Measurements from ENCODE around the gene CNNM2.

The CNNM2 gene

GRCh38 chr10:102878629-102879028 is 39.5 kb upstream of the CNNM2 start:
- DNase-seq (ENCODE audit: low read depth) = no peak
- H3K4me3 ChIP-seq (replicated peaks; ENCODE audit: low read depth, low read length) = no peak overlapping the region
- no peak for TF ChIP-seq CTCF (IDR thresholded peaks at IDR 0.05; ENCODE audit: low read length, missing control alignments)

- TF ChIP-seq CTCF (IDR thresholded peaks at IDR 0.05; ENCODE audit: low read length, missing control alignments) = no peak
- no peak overlapping the region for H3K4me3 ChIP-seq (replicated peaks; ENCODE audit: low read depth, low read length)
- DNase-seq (ENCODE audit: low read depth) = no peak
These were observed 37.8 kb upstream of the CNNM2 start for GRCh38 chr10:102880256-102880655.

GRCh38 chr10:102888048-102888447 is 30.0 kb upstream of the CNNM2 start:
- TF ChIP-seq CTCF (IDR thresholded peaks at IDR 0.05; ENCODE audit: low read length, missing control alignments) = no peak
- H3K4me3 ChIP-seq (replicated peaks; ENCODE audit: low read depth, low read length) = no peak overlapping the region
- DNase-seq (ENCODE audit: low read depth) = no peak

GRCh38 chr10:102894466-102895213 is 23.5 kb upstream of the CNNM2 start:
- TF ChIP-seq CTCF (IDR thresholded peaks at IDR 0.05; ENCODE audit: low read length, missing control alignments) = no peak
- H3K4me3 ChIP-seq (replicated peaks; ENCODE audit: low read depth, low read length) = no peak overlapping the region
- no peak for DNase-seq (ENCODE audit: low read depth)

GRCh38 chr10:102900006-102900405 is 18.1 kb upstream of the CNNM2 start:
- H3K4me3 ChIP-seq (replicated peaks; ENCODE audit: low read depth, low read length) = no peak overlapping the region
- TF ChIP-seq CTCF (IDR thresholded peaks at IDR 0.05; ENCODE audit: low read length, missing control alignments) = no peak
- DNase-seq (ENCODE audit: low read depth) = no peak

- TF ChIP-seq CTCF (IDR thresholded peaks at IDR 0.05; ENCODE audit: low read length, missing control alignments) = no peak
- no peak overlapping the region for H3K4me3 ChIP-seq (replicated peaks; ENCODE audit: low read depth, low read length)
- DNase-seq (ENCODE audit: low read depth) = no peak
These were observed 13.7 kb upstream of the CNNM2 start for GRCh38 chr10:102904346-102904745.

- no peak overlapping the region for H3K4me3 ChIP-seq (replicated peaks; ENCODE audit: low read depth, low read length)
- TF ChIP-seq CTCF (IDR thresholded peaks at IDR 0.05; ENCODE audit: low read length, missing control alignments) = no peak
- DNase-seq (ENCODE audit: low read depth) = no peak
These were observed 11.6 kb upstream of the CNNM2 start for GRCh38 chr10:102906507-102906906.
